ENCODE measurements around the gene NYAP2.

Gene NYAP2

GRCh38 chr2:225438248-225438647 lies 38.7 kb downstream of the NYAP2 start:
- no peak for DNase-seq (ENCODE audit: extremely low read depth, low read depth)
- TF ChIP-seq, protein P1, sequence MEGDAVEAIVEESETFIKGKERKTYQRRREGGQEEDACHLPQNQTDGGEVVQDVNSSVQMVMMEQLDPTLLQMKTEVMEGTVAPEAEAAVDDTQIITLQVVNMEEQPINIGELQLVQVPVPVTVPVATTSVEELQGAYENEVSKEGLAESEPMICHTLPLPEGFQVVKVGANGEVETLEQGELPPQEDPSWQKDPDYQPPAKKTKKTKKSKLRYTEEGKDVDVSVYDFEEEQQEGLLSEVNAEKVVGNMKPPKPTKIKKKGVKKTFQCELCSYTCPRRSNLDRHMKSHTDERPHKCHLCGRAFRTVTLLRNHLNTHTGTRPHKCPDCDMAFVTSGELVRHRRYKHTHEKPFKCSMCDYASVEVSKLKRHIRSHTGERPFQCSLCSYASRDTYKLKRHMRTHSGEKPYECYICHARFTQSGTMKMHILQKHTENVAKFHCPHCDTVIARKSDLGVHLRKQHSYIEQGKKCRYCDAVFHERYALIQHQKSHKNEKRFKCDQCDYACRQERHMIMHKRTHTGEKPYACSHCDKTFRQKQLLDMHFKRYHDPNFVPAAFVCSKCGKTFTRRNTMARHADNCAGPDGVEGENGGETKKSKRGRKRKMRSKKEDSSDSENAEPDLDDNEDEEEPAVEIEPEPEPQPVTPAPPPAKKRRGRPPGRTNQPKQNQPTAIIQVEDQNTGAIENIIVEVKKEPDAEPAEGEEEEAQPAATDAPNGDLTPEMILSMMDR (IDR thresholded peaks at IDR 0.05; ENCODE audit: low read depth, low read length, missing control alignments): no peak
- no peak overlapping the region for H3K4me3 ChIP-seq (replicated peaks; ENCODE audit: low read depth, low read length)

DNA sequence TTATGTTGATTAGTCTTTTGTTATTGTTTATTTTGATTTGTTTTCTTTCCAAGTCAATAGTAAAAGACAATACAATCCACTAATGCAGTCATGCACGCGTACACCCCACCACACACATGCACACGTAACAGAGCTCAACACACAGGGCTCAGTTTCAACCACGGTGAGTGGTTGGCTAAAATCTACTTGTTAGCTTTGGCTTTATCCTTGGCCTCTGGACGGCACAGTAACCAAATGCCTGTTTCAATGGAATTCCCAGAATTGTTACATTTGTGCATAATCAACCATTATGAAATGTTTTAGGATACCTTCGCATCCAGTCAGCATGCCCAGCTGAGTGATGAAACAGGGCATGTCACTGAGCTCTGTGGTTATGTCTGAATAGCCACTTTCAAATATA lies 53.2 kb downstream of the NYAP2 start:
- TF ChIP-seq, protein P1 (IDR thresholded peaks at IDR 0.05; ENCODE audit: low read depth, low read length, missing control alignments): no peak
- no peak overlapping the region for H3K4me3 ChIP-seq (replicated peaks; ENCODE audit: low read depth, low read length)
- DNase-seq (ENCODE audit: extremely low read depth, low read depth): no peak

- H3K4me3 ChIP-seq (replicated peaks; ENCODE audit: low read depth, low read length): no peak overlapping the region
- DNase-seq (ENCODE audit: extremely low read depth, low read depth): no peak
- TF ChIP-seq, protein P1 (IDR thresholded peaks at IDR 0.05; ENCODE audit: low read depth, low read length, missing control alignments): no peak
These were observed 54.9 kb downstream of the NYAP2 start for GRCh38 chr2:225454412-225454811.

GRCh38 chr2:225456619-225457260 lies 57.2 kb downstream of the NYAP2 start:
- TF ChIP-seq, protein P1 (IDR thresholded peaks at IDR 0.05; ENCODE audit: low read depth, low read length, missing control alignments): no peak
- DNase-seq (ENCODE audit: extremely low read depth, low read depth): no peak
- H3K4me3 ChIP-seq (replicated peaks; ENCODE audit: low read depth, low read length): no peak overlapping the region

GRCh38 chr2:225457482-225457881 lies 58.0 kb downstream of the NYAP2 start:
- TF ChIP-seq, protein P1 (IDR thresholded peaks at IDR 0.05; ENCODE audit: low read depth, low read length, missing control alignments): no peak
- no peak for DNase-seq (ENCODE audit: extremely low read depth, low read depth)
- H3K4me3 ChIP-seq (replicated peaks; ENCODE audit: low read depth, low read length): no peak overlapping the region

GRCh38 chr2:225458431-225459117 lies 59.1 kb downstream of the NYAP2 start:
- DNase-seq (ENCODE audit: extremely low read depth, low read depth): no peak
- H3K4me3 ChIP-seq (replicated peaks; ENCODE audit: low read depth, low read length): no peak overlapping the region
- TF ChIP-seq, protein P1 (IDR thresholded peaks at IDR 0.05; ENCODE audit: low read depth, low read length, missing control alignments): no peak

Measured in HFF-Myc (cell line).